GM20431 (cell line): ENCODE data around the gene CCDC50.

Experiments used
- in situ Hi-C: fragments of 300-500 bp; cut with MseI, MboI; formaldehyde crosslinking; loops from one replicate; pipeline ENCODE4 v1.15.0; 2020; ENCODE audit warnings: low sequenced_read_pairs; ENCODE audit not compliant: unreplicated experiment

Gene CCDC50

DNA sequence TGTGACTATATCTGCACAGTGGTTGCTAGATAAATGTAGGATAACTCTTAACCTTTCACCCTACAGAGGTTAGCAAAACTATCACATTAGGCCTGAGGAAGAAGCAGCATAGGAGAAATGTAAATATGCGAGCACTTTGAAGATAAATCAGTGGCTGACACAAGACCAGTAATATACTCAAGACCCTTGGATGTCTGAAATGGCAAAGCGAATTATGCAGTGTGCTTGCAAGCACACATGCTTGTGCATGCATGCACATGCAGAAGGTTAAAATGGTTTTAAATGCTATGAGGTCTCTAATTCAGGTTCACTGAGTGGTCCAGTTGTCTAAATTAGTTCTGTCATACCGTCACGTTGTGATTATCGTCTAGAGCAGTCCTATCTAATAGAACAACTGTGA lies 14.7 kb downstream of the CCDC50 start:
- in situ Hi-C loops, result no loop called here

DNA sequence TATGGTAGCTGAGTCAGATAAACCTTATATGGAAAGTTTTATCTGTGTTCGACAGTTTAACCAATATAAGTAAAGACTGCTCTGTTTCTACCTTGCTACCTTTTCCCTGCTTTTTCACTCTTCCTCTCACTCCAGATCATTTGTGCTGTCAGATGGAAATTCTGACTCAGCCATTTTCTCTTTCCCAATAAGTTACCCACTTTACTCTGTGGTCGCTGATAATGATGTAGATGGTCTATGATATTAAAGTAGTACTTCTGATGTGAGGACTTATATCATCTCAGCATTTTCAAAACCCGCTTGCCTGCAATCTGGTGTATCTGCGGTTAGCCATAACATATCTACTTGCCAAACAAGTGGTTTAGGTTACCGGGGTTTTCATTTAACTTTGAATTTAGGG lies 16.1 kb downstream of the CCDC50 start:
- in situ Hi-C loops, result no loop called here

DNA sequence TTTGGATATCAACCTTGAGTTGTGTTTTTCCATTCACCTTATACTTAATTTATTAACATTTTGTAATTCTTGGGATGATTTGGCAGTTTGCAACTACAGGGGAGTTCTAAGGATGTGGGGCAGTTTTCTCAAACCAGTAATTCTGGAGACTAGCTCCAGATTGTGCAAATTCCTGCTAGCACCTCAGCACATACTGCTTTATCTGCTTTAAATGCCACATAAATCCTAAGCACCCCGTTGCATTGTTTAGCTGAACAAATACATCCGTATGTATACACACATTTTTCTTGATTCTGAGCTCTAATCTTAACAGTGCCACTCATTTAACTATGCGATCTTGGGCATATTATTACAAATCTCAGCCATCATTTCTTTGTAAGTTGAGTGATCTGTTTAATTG lies 18.0 kb downstream of the CCDC50 start:
- in situ Hi-C loops, result no loop called here

DNA sequence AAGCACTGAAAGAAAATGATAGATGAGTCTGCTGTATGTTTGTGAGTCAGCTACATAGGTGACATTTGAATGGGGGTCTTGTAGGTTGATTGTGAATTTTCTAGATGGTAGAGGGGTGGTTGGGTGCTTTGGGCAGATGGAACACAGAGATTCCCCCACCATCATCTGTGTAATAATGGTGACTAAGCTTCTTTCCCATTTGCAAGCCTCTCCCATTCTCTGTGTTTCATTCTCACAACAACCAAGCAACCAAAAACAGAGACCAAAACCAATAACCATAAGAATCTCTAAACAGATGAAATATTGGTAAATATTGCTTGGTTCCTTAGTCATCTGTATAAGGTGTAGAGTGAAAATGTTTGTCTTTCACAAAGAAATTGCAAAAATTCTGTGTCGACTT lies 18.9 kb downstream of the CCDC50 start:
- in situ Hi-C loops, result no loop called here

DNA sequence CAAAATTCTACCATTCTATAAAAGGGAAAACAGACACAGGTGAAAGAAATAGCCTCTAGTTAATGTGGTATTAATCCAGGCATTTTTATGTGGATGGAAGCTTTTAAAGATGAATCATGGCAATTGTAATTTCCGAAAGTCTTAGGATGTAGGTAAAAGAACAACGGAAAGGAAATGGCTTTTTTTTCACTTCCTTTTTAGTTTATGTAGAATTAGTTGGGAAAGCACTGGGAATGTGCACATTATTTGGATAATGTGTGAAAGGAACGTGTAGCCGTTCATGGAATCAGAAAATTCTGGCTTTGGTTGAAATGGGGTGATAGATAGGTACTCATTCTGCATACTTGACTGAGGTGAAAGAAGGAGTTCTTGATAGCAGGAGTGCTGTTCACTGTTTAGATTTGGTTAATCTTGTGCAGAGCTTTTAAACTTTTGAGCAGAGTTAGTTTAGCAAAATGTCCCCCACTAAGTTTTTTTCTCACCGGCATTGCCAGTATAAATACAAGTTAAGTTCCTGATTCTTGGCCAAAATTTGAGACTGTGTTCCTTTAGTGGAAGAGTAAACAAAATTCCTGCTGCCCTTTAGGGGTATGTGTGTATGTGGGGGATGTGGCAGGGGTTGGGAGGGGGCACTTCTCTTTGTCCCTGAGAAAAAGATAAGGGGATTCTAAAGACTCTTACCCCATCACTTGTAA lies 21.3 kb downstream of the CCDC50 start:
- in situ Hi-C loops, result loop anchor here (25.0 kb wide), 1 partner anchor 88 kb away; no protein-coding TSS in a partner anchor

DNA sequence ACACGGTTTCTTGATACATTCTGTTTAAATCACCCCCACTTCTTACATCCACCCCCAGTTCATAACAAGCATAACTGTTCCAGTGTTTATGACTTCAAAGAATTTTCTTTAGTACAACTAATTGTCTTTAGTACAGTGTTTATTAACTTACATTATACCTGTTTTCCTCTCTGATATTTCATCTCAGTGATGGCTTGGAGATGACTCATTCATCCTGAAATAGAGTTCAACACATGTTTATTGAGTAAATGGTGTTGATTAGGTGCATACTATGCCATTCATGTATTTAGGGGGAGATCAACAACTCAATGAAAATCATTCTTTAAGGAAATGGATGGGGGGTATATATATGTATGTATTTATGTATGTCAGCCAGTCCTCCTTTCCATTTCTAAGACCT lies 22.8 kb downstream of the CCDC50 start:
- in situ Hi-C loops, result loop anchor here (25.0 kb wide), 1 partner anchor 90 kb away; no protein-coding TSS in a partner anchor

DNA sequence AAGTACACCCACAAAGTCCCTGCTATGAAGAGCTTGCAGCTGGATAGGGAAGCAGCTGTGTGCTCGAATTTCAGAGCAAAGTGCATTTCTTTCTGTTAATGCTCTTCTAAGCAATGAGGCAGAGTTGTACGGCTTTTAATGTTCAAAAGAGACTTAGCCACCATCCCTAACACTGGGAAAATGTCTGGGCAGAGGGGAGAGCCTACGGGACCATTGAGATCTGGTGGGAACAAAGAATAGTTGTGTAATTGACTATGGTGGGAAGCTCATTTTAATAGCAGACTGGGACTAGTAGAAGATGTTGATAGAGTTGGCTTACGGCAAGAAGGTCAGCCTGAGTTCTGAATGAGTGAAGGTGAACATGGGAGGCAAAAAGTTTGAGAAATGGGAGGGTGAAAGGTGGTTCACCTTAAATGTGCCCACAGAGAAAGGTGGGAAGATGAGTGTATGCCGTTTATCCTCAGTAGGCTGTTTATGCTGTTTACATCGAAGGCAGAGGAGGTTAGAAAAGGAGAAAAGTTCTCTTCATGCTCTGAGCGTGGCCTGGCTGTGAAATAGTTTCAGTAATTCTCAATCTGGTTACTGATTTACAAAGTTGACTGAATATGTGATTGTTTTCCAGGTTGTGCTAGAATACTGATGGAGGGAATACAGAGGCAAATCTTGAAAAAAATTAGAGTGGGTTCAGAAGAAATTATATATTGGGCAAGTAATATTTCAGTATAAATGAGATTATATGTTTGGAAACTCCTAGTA lies 24.0 kb downstream of the CCDC50 start:
- in situ Hi-C loops, result loop anchor here (25.0 kb wide), 1 partner anchor 91 kb away; no protein-coding TSS in a partner anchor

DNA sequence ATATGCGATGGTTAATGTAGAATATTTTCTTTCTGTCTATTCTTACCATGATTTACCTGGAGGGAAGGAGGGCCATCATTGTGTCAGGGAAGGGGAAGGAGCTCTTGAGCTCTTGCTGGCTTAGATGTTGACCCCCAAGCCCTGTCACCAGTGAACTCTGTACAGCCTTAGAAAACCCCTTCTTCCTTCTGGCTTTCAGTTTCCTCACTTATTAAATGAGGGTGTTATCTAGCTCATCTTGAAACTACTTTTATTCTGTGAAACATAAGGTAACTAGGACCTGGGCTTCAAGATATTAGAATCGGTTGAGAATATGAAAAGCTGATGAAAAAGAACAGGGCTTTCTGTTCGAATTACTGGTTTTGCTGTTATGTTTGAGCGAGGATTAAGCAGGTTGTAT lies 26.2 kb downstream of the CCDC50 start:
- in situ Hi-C loops, result loop anchor here (25.0 kb wide), 1 partner anchor 93 kb away; no protein-coding TSS in a partner anchor

DNA sequence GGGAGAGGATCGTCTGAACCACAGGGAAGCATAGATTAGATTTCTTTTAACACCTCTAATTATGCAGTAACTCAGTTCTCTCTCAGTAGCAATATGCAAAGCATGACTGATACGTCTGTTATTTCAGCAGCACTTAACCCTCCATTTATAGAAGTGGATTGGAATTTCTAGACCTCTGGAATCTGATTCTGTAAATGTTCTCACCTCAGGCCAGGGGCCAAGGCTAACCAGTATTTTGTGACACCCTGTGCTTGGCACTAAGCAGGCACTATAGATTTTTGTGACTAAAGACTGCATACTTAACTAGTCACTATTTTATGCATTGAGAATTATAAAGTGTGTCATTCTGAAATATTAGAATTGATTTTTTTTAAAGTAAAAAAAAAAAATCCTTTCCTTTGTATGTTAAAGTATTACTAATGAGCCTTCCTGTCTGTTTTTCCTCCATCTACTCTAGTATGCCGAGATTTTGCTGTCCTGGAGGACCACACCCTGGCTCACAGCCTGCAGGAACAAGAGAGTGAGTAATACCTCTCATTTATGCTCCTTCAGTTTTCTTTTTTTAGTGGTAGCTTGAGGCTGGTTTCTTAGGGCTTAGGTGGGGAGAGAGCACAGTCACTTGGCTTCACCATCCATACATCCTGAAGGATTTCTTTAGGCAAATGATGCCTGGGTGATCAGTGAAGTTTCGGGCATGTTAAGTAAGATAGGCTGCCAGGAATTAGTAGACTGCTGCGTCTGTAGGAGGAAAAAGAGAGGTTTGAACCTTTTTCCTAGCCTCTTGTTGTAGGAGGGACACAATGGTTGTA lies 27.6 kb downstream of the CCDC50 start:
- in situ Hi-C loops, result loop anchor here (25.0 kb wide), 1 partner anchor 95 kb away; no protein-coding TSS in a partner anchor

DNA sequence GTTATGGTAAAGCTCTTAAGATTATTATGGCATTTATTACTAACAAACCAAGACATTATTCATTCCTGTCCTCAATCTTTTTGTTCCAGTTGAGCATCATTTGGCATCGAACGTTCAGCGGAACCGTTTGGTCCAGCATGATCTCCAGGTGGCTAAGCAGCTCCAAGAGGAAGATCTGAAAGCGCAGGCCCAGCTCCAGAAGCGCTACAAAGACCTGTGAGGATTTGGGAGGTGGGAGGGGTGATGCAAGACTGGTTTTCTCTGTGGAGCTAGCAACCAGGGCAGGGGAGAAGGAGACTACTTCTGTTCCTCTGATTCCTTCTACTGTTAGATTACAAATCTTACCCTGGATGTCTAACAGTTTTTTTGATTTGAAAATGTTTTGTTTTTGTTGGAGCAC lies 28.7 kb downstream of the CCDC50 start:
- in situ Hi-C loops, result loop anchor here (25.0 kb wide), 1 partner anchor 96 kb away; no protein-coding TSS in a partner anchor

DNA sequence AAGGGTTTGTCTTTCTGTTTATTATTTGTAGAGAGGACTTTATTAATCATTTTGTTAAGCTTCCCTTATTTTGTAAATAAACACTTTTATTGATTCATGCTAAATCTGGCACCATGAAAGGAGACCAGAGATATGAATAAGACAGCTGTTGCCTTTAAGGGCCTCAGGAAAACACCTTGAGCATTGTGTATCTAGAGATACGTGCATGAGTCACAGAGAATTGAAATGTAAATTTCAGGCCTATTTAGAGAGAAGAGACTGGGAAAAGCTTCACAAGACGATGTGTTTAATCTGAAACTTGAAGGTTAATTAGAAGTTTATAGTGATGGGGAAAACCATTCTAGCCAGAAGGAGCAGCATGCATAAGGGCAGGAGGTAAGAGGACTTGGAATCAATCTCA lies 29.7 kb downstream of the CCDC50 start:
- in situ Hi-C loops, result loop anchor here (25.0 kb wide), 1 partner anchor 97 kb away; no protein-coding TSS in a partner anchor

DNA sequence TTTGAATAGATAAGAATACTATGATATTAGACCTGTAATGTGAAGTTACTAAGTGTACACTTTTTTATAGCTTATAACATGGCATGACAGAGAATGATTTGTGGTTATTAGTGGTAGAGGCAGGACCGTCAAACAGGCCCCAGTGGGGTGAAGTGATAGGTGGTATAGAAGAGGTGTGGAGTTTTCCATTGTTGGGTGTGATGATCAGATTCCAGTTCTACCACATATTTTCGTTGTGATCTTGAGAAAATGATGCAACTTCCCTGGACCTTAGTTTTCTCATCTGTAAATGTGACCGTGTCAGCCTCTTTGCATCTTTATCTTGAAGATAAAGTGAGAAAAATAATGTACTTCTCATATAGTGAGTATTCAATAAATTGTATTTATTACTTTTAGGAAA lies 31.4 kb downstream of the CCDC50 start:
- in situ Hi-C loops, result loop anchor here (25.0 kb wide), 1 partner anchor 98 kb away; no protein-coding TSS in a partner anchor

DNA sequence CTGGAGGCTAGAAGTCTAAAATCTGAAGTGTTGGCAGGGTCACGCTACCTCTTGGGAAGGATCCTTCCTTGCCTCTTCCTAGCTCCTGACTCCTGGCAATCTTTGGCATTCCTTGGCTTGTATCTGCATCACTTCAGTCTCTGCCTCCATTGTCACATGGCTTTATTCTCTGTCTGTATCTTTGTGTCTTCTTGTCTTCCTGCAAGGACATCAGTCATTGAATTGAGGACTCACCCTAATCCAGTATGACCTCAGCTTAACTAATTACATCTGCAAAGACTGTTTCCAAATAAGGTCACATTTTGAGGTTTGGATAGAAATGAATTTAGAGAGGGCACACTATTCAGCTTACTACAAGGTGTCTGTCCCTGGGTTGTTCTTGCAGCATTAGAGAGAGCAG lies 32.3 kb downstream of the CCDC50 start:
- in situ Hi-C loops, result loop anchor here (25.0 kb wide), 1 partner anchor 99 kb away; no protein-coding TSS in a partner anchor

DNA sequence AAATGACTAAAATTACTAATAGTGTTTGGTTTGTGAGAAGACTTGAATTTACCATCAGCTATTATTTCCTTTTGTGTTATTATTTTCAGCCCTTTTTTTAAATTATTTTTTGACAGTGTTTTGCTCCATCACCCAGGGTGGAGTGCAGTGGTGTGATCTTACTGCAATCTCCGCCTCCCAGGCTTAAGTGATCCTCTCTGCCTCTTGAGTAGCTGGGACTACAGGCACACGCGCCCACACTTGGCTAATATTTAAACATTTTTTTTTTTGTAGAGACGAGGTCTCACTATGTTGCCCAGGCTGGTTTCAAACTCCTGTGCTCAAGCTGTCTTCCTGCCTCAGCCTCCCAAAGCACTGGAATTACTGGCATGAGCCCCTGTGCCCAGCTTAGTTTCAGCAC lies 32.8 kb downstream of the CCDC50 start:
- in situ Hi-C loops, result loop anchor here (25.0 kb wide), 1 partner anchor 100 kb away; no protein-coding TSS in a partner anchor

DNA sequence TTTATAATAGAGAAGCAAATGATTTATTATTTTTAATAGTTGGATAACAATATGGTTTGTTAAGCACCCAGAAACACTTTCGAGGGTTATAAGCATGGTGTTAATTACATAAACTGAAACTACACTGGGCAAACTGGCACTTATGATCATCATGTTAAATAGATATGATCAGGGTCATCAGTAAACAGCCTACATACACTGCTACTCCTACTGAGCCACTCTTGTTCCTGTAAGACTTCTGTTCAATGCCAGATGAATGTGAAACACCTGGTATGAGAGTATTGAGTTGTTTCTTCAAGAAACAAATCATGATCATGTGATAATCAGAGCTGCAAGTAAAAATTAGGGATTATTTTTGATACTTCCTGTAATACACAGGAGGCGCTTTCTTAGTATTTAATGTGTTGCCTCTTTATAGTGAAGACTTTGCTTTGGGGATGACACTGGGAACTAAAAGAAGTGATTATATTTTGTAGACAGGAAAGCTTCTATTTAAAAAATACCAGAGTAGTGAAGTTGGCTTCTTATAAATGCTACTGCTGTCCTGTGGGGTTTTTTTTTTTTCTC lies 33.4 kb downstream of the CCDC50 start:
- in situ Hi-C loops, result loop anchor here (25.0 kb wide), 1 partner anchor 100 kb away; no protein-coding TSS in a partner anchor

DNA sequence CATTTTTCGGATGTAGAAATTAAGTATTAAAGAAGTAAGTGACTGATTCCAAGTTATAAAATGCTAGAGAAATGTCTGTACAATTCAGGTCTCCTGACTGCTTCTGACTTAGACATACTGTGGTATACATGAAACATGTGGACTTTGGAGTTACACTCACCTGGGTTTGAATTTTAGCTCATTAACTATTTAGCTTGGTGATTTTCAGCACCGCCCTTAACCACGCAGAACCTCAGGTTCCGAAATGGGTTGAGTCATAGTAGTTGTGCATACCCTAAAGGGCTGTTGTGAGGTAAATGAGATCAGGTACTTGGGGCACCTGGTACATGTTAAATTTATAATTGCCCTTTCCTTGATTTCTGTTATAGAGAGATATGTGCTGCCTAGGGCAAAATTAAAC lies 34.0 kb downstream of the CCDC50 start:
- in situ Hi-C loops, result loop anchor here (25.0 kb wide), 1 partner anchor 101 kb away; no protein-coding TSS in a partner anchor

DNA sequence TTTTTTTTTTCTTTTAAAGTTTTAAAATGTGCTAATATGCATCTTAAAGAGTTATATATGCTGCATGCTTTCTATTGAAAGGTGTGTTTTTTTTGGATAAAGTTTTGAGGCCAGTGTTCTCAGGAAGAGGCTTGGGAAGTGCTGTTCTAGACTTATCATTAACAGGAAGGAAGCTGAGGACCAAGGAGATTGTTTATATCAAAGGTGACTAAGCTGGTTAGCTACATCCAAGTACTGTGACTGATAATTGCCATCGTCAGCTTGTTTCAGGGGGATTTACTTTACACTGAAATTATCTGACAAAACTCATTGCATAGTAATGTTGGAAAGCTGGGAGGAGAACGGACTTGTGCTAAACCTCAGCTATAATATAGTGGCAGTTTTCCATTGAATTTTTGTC lies 37.5 kb downstream of the CCDC50 start:
- in situ Hi-C loops, result loop anchor here (25.0 kb wide), 1 partner anchor 104 kb away; no protein-coding TSS in a partner anchor

DNA sequence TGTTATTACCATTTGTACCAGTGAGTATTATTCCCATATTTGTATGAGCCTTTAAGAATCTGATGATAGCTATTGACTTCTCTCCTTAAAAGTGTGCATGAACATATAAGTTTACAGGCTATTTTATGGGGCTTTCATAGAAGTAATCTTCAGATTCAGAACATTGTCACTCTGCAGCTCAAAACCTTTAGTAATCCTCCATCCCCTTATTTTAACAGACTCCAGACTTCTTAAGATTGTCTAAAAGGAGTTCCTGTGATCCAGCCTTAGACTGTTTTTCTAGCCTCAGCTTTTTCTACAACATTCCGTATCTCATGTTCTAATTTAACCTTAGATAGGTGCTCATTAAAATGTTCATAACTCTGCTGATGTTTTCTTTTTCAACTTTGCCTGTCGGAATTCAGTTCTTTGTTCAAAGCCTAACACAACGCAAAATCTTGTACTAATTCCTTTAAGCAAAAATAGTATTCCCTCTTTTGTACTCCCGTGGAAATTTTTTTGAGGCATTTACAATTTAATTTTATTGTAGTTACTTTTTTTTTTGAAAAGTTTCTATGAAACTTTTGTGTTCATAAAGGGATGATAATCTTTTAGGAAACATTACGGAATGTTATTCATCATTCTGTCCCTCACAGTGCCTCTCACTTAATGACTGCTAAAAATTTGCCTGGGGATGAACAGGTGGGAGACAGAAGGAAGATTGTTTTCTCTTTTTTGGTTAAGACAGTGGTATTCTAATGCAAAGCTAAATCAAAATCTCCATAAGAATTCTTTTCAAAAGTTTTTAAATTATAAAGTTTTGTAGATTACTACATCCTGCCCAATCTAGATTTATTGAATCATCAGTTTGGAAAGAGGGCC lies 39.8 kb downstream of the CCDC50 start:
- in situ Hi-C loops, result loop anchor here (25.0 kb wide), 1 partner anchor 107 kb away; no protein-coding TSS in a partner anchor

DNA sequence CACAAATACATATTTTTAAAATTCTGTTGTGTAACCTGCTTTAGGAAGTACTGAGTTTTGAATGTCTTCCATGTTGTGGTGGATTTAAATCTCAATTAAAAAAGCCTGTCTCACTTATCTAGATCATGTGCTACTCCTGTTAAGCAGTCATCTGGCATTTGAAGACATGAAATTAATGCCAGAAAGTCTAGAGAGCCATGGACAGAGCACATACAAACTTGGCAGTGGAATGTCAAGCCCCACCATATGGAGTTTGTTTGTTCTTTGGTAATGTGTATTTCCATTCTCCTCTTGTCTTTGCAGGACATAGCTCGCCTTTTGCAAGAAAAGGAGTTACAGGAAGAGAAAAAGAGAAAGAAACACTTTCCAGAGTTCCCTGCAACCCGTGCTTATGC lies 40.4 kb downstream of the CCDC50 start:
- in situ Hi-C loops, result loop anchor here (25.0 kb wide), 1 partner anchor 107 kb away; no protein-coding TSS in a partner anchor
